Pons (tissue), 1 donor: ENCODE data around the gene SYT3.
A peak's percentile ranks its signal among the peaks of the same experiment; 100 is the strongest.
"Not testable (repeated sequence)": the region's sequence is repeated elsewhere in the genome, so short reads cannot be mapped to it uniquely, and the experiment has no call there.

ENCODE experiments used
- DNase-seq: peaks from one replicate; pipeline ENCODE4 v3.0.0-alpha.2; 2016; ENCODE audit warnings: low spot score

Gene SYT3

GRCh38 chr19:50636317-50637085, 3.2 kb downstream of the SYT3 start:
- no peak for DNase-seq

DNA sequence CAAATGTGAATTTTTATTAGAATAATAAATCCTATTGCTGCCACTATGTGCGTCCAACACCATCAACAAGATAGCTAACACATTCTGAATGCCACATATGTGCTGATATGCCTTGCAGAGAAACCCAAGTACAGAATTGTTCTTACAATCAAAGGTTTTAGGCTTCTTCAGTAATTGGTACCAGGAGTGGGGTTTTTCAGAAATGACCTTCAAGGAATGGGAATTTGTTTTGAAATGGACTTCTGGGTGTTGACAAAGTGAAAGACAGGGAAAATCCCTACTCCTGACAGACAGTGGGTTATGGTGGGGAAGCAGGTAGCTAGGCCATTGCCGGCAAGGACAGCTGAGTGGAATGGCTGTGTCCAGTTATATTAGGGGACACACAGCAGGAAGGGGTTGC, 5.7 kb downstream of the SYT3 start:
- DNase-seq: no peak

GRCh38 chr19:50633359-50633758, 6.3 kb downstream of the SYT3 start:
- DNase-seq: no peak

DNA sequence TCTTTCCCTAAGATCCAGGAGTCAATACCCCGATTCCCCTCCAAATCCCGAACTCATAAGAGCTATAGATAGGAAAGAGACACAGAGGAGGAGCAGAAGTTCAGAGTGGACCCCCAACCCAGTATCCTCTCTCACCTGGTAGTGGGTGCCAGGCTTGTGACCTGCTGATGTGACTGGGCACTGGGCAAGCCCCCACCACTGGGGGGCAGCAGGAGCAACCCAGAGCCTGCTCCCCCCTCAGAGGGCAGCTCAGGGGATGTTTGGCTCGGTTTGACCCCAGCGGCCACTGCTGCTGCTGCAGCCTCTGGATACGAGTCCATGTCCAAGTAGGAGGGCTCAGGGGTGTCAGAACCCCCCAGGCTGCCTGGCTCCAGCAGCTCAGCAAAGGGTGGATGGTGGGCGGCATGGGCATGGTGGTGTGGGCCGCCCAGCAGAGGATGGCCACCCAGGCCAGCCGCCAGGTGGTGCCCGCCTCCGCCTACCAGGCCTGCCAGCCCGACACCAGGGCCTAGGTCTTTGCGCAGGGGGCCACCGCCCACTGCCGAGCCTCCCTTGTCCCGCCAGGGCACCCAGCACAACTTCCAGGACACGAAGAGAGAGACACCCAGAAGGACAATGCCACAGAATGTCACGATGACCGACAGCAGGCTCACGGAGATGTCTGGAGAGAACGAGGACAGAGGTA, 7.4 kb downstream of the SYT3 start:
- DNase-seq: no peak

DNA sequence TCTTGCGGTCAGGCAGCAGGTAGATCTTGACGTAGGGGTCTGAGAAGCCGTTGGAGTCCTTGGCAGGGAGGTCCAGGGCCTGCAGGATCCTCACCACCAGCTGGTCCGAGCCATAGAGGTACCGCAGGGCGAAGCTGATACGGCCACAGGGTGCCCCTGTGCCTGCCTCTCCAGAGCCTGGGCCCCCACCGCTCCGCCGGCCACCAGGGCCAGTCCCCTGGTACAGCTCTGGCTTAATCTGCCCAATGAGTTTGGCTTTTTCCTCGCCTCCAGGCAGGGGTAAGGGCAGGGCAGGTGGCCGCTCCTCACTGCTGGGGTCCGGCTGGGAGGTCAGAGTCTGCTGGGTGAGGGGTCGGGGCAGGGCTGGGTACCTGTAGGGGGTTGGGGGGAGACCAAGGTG, 9.9 kb downstream of the SYT3 start:
- DNase-seq: no peak

- no peak for DNase-seq
These were observed 10.5 kb downstream of the SYT3 start for GRCh38 chr19:50629194-50629593.

GRCh38 chr19:50628551-50628950, 11.1 kb downstream of the SYT3 start:
- DNase-seq: no peak

DNA sequence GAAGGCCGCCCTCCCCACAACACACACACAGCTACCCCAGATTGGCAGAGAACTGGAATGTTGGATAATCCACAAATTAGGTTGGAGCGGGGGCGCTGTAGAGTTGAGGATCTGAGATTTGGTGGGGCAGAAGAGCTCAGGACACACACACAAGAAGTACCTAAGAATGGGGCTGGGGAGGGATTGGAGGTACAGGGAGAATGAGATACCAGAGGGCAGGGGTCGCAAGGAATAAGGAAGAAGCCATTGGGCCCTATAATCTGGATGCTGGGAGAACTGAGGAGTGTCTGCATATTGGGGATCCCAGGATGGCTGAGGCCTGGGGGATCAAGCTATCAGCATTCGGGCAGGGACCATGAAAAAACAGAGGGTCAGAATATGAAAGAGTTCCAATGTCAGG, 11.5 kb downstream of the SYT3 start:
- DNase-seq: no peak

GRCh38 chr19:50626795-50627194, 12.9 kb downstream of the SYT3 start:
- DNase-seq: no peak

DNA sequence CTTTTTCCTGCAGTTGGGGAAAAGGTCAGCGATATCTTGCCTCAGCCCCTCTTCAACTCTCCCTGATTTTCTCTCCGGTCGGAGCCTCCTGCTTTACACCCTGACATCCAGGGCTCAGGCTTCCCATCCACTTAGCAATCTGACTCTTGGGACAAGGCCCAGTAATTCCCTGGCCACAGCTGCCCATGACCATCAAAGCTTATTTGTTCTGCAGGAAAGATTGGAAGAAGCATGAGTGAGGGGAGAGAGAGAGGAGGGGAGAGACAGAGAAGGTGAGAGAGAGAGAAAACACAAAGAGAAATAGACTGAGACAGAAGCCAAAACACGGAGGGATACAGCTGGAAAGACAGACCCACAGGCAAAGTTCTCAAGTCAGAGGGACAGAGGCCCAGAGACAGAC, 13.7 kb downstream of the SYT3 start:
- DNase-seq: peak; percentile 49

DNA sequence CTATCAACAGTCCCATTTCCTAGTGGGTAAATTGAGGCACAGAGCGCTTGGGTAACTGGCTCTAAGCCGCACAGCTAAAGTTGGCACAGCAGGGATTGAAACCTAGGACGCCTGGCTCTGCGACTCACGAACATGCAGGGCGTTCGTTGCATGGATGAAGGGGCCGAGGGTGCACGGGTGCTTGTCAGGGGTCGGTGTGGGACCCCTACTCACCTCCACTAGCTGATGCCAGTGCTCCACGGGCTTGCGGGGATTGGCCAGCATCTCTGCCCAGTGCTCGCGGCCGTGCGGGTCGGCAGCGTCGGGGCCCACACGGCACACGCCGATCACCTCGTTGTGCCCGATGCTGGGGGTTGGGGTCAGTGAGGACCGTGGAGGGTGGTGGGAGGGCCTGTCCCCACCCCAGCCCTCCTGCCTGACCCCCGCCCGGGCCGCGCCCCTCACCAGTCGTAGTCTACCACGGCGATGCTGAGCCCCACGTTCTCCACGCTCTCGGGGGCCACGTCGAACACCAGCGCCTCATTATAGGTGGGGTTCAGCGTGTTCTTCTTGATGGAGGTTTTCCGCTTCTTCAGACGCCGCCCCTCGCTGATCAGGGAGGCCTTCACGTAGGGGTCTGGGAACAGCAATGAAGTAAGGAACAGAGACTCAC, 14.6 kb downstream of the SYT3 start:
- no peak for DNase-seq

DNA sequence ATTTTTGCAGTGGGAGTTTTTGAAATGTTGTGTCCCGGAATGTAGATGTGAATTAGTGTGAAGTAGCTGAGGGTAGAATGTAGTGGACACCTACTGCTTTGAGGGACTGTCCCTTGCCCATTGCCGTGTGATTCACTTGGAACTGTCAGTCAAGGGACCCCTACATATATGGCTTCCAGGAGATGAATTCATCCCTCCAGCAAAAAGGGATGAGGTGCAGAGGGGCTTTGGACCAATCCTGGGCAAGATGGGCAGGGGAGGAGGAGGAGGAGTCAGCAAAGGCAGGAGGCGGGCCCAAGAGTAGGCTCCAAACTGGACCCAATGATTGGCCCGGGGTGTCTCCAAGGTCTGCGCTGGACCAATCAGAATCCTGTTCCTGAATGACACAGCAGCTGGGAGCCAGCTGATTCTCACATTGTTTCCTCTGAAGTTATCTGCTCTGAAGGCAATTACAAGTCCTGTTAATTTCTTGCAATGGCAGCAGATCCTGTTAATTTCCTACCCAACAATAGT, 19.2 kb downstream of the SYT3 start:
- not testable (repeated sequence) for DNase-seq

GRCh38 chr19:50619184-50619583, 20.5 kb downstream of the SYT3 start:
- DNase-seq: not testable (repeated sequence)

DNA sequence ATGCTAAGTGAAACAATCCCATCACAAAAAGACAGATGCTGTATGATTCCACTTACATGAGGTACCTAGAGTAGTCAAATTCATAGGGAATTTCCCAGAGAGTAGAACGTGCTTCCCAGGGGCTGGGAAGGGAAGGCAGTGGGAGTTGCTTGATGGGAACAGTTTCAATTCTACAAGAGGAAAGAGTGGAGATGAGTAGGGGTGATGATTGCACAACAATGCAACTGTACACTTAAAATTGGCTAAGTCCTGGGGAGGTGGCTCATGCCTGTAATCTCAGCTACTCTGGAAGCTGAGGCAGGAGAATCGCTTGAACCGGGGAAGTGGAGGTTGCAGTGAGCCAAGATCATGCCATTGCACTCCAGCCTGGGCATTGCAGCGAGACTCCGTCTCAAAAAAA, 21.3 kb downstream of the SYT3 start:
- not testable (repeated sequence) for DNase-seq

- not testable (repeated sequence) for DNase-seq
These were observed 26.9 kb downstream of the SYT3 start for GRCh38 chr19:50612504-50613404.

DNA sequence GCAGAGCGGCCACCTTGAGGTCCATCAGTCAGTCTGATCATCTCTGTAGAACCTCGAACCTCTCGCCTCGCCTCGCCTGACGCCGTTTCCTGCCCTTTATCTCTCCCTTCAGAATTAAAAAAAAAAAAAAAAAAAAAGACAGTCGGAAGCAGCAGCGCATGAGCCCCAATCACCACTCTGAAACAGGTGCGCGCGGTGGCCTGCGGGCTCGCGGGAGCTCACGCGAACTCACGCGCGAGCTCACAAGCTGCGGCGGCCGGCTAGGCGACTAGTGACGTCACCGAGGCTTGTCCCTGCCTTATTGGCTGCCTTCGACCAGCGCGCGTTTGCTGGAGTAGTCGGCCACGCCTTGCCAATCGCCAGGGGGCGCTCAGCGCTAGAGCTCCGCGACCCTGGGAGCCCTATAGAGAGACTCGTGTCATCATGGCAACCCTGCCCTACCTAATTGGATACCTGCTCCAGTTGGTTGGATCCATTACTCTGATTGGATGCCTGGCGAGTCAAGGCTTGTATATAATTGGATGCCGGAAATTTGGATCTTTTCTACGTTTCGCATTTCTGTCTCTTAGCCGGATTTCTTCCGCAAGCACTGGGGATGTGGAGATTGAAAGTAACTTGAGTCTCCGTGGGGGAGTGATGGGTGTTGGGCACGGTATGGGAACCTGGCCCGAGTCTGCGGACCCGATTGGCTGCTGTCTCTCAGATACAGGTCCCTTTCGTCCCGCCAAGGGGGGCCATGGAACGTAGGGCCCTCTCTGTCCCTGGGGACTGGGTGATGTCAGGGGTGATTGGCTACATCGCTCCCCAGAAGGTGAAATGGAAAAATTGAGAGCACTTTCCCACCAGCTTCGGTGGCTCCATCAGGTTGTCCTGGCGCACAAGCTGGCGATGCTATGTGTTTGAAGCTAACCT, 31.6 kb downstream of the SYT3 start:
- peak; percentile 96 for DNase-seq

GRCh38 chr19:50607388-50607787, 32.3 kb downstream of the SYT3 start:
- no peak for DNase-seq

GRCh38 chr19:50606059-50606836, 33.4 kb downstream of the SYT3 start:
- peak; percentile 14 for DNase-seq

DNA sequence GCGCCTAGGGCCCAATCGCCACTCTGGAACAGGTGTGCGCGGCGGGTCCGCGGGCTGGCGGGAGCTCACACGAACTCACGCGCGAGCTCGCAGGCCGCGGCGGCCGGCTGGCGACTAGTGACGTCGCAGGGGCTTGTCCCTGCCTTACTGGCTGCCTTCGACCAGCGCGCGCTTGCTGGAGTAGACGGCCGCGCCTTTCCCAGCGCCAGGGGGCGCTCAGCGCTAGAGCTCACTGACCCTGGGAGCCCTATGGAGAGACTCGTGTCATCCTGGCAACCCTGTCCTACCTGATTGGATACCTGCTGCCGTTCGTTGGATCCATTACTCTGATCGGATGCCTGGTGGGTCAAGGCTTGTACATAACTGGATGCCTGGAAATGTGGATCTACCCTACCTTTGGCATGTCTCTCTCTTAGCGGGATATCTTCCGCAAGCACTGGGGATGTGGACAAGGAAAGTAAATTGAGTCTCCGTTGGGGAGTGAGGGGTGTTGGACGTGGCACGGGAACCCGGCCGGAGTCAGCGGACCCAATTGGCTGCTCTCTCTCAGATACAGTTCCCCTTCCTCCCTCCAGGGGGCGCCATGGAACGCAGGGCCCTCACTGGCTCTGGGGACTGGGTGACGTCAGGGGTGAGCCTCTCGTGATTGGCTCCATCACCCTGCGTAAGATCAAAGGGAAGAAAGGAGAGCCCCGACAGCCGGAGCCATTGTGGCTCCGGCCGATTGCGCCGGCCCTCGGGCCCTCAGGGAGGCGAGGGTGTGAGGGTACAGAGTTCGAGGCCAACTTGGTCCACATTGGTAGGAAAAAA, 35.2 kb downstream of the SYT3 start:
- DNase-seq: not testable (repeated sequence)
